Vagina (tissue), 2 donors: ENCODE measurements around the gene EFCC1. TPM values are rescaled to one million over a fixed set of nuclear protein-coding genes. Genes with fewer than 3 reads are reported as not detected.
A peak's percentile ranks its signal among the peaks of the same experiment; 100 is the strongest.

Experiments
- DNase-seq, 2 donors: peaks; one replicate each; pipeline ENCODE4 v3.0.0-alpha.2; 2017; ENCODE audit errors: extremely low spot score in 2 of 2
- H3K27ac ChIP-seq: fragments of 200-600 bp; sonication (generic); one replicate; pipeline ENCODE4 v1.5.1; 2019
- H3K27me3 ChIP-seq: fragments of 200-600 bp; sonication (generic); one replicate; pipeline ENCODE4 v1.5.1; 2019
- H3K36me3 ChIP-seq, 2 donors: fragments of 200-600 bp; sonication (generic); one replicate each; pipeline ENCODE4 v1.5.1; 2017 to 2019
- H3K4me1 ChIP-seq: fragments of 200-600 bp; sonication (generic); one replicate; pipeline ENCODE4 v1.5.1; 2019
- H3K4me3 ChIP-seq, 2 donors: fragments of 200-600 bp; sonication (generic); 1 replicate in 1 of 2; 2 replicates in 1 of 2; pipeline ENCODE4 v1.5.1; 2016 to 2019
- H3K9me3 ChIP-seq: fragments of 200-600 bp; sonication (generic); one replicate; pipeline ENCODE4 v1.5.1; 2019
- POLR2A ChIP-seq, 2 donors: fragments of 450-650 bp; IDR thresholded peaks; one replicate each; pipeline ENCODE4 v1.6.1; 2017; ENCODE audit warnings: antibody characterized with exemption in 2 of 2, mild to moderate bottlenecking in 2 of 2, moderate library complexity in 2 of 2
- POLR2AphosphoS5 ChIP-seq, 2 donors: sonication (generic); formaldehyde crosslinking; IDR thresholded peaks; one replicate each; pipeline ENCODE4 v1.9.0; 2017; ENCODE audit warnings: antibody characterized with exemption in 2 of 2, mild to moderate bottlenecking in 2 of 2, low read depth in 1 of 2; ENCODE audit not compliant: insufficient read depth in 1 of 2
- intact Hi-C: fragments of 100-400 bp; cut with DNase I; formaldehyde crosslinking; loops from one replicate; pipeline ENCODE4 v1.15.1; 2023
- total RNA-seq: library from RNA; depleted of rRNA; stranded (reverse); fragments of >200 nt; gene quantifications from one replicate; pipeline ENCODE4 v1.2.3, GENCODE V29; 2016
- TF ChIP-seq, protein P1 (sequence below), 3 experiments: fragments of 450-650 bp in 2 of 3; fragments of 200-600 bp in 1 of 3; sonication (generic) in 1 of 3; IDR thresholded peaks; one replicate each; pipeline ENCODE4 v1.5.1; 2017 to 2019; ENCODE audit warnings: antibody characterized with exemption in 3 of 3, mild to moderate bottlenecking in 2 of 3, moderate library complexity in 2 of 3

The EFCC1 gene
- total RNA-seq, 1 donor from 2014 or later = 3.7 TPM

- Histone ChIP-seq H3K27ac (no peak overlapping the region), H3K4me1 (peaks cover 48% of the 10 kb centered on the region), H3K27me3 (peaks cover 11% of the 10 kb centered on the region), H3K4me3 (peak overlapping the region; percentile 40 to 54), H3K9me3 (no peaks in the 10 kb centered on the region), H3K36me3 (no peaks in the 10 kb centered on the region)
- intact Hi-C loops = no loop called here
- no peak for TF ChIP-seq POLR2AphosphoS5 (IDR thresholded peaks at IDR 0.05; ENCODE audit: insufficient read depth in 1 of 2, low read depth in 1 of 2)
- no peak for TF ChIP-seq POLR2A (IDR thresholded peaks at IDR 0.05)
- TF ChIP-seq, protein P1, sequence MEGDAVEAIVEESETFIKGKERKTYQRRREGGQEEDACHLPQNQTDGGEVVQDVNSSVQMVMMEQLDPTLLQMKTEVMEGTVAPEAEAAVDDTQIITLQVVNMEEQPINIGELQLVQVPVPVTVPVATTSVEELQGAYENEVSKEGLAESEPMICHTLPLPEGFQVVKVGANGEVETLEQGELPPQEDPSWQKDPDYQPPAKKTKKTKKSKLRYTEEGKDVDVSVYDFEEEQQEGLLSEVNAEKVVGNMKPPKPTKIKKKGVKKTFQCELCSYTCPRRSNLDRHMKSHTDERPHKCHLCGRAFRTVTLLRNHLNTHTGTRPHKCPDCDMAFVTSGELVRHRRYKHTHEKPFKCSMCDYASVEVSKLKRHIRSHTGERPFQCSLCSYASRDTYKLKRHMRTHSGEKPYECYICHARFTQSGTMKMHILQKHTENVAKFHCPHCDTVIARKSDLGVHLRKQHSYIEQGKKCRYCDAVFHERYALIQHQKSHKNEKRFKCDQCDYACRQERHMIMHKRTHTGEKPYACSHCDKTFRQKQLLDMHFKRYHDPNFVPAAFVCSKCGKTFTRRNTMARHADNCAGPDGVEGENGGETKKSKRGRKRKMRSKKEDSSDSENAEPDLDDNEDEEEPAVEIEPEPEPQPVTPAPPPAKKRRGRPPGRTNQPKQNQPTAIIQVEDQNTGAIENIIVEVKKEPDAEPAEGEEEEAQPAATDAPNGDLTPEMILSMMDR (IDR thresholded peaks at IDR 0.05) = no peak
- DNase-seq = no peak
These were observed 1.8 kb downstream of the EFCC1 start for GRCh38 chr3:129002573-129003569.

- TF ChIP-seq POLR2AphosphoS5 (IDR thresholded peaks at IDR 0.05; ENCODE audit: insufficient read depth in 1 of 2, low read depth in 1 of 2) = no peak
- Histone ChIP-seq H3K36me3 (no peaks in the 10 kb centered on the region), H3K27ac (no peak overlapping the region), H3K27me3 (peaks cover 11% of the 10 kb centered on the region), H3K4me1 (peaks cover 48% of the 10 kb centered on the region), H3K9me3 (no peaks in the 10 kb centered on the region), H3K4me3 (no peak overlapping the region)
- no peak for DNase-seq
- intact Hi-C loops = no loop called here
These were observed 2.5 kb downstream of the EFCC1 start for GRCh38 chr3:129003578-129004112.

GRCh38 chr3:129004639-129005295 lies 3.7 kb downstream of the EFCC1 start:
- H3K9me3 ChIP-seq = no peaks in the 10 kb centered on the region
- intact Hi-C loops = no loop called here
- TF ChIP-seq, protein P1 (IDR thresholded peaks at IDR 0.05) = no peak
- TF ChIP-seq POLR2A (IDR thresholded peaks at IDR 0.05) (no peak), POLR2AphosphoS5 (IDR thresholded peaks at IDR 0.05; ENCODE audit: insufficient read depth in 1 of 2, low read depth in 1 of 2) (no peak)
- H3K4me3 ChIP-seq = no peak overlapping the region
- H3K27ac ChIP-seq = no peak overlapping the region
- DNase-seq = no peak
- H3K36me3 ChIP-seq = no peaks in the 10 kb centered on the region
- peaks cover 48% of the 10 kb centered on the region for H3K4me1 ChIP-seq
- peaks cover 11% of the 10 kb centered on the region for H3K27me3 ChIP-seq

DNA sequence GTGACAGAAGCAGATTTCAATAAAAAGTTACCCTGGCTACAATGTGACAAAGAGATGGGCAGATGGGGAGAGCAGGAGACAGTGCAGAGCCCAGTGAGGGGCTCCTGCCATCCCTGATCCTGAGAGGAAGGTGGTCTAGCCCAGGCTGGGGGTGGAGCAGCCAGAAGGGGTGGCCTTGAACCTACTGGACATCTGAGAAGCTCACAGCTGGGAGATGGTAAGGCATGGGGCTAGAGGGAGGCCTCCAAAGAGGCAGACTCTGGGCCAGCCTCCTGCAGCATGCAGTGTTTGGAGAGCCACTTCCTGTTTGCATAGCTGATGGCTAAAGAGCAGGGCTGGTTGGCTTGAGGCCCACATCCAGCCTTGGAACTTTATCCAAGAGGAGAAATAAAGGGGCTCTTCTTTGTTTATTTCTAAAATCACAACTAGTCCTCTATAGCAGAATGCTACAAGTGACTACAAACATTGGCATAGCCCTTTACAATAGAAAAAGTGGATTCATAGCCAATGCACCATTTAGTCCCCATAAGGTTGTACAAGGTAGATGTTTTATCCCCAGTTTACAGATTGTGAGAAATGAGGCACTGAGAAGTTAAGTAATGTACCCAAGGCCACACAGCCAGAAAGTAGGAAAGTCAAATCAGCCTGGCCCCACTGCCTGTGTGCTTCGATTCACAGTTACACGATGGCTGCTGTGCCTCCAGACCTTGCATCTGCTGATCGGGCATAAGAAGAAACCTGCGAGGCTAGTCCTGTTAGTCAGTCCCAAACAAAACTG lies 4.6 kb downstream of the EFCC1 start:
- no peaks in the 10 kb centered on the region for H3K36me3 ChIP-seq
- H3K4me3 ChIP-seq = no peak overlapping the region
- no peak for TF ChIP-seq POLR2A (IDR thresholded peaks at IDR 0.05)
- TF ChIP-seq, protein P1 (IDR thresholded peaks at IDR 0.05) = no peak
- TF ChIP-seq POLR2AphosphoS5 (IDR thresholded peaks at IDR 0.05; ENCODE audit: insufficient read depth in 1 of 2, low read depth in 1 of 2) = no peak
- DNase-seq = no peak
- intact Hi-C loops = no loop called here
- H3K4me1 ChIP-seq = peaks cover 45% of the 10 kb centered on the region
- H3K27ac ChIP-seq = no peak overlapping the region
- H3K9me3 ChIP-seq = no peaks in the 10 kb centered on the region
- H3K27me3 ChIP-seq = peaks cover 11% of the 10 kb centered on the region

GRCh38 chr3:129006864-129007263 lies 5.8 kb downstream of the EFCC1 start:
- peaks cover 33% of the 10 kb centered on the region for H3K4me1 ChIP-seq

More at GRCh38 chr3:129006864-129007263, 5.8 kb downstream of the EFCC1 start:
- TF ChIP-seq POLR2A (IDR thresholded peaks at IDR 0.05) (no peak), POLR2AphosphoS5 (IDR thresholded peaks at IDR 0.05; ENCODE audit: insufficient read depth in 1 of 2, low read depth in 1 of 2) (no peak)
- TF ChIP-seq, protein P1 (IDR thresholded peaks at IDR 0.05) = no peak
- Histone ChIP-seq H3K9me3 (no peaks in the 10 kb centered on the region), H3K4me3 (no peak overlapping the region), H3K36me3 (no peaks in the 10 kb centered on the region), H3K27ac (no peak overlapping the region), H3K27me3 (peaks cover 3% of the 10 kb centered on the region)
- intact Hi-C loops = no loop called here
- no peak for DNase-seq
